ENCODE data around the gene KRTAP10-10. TPM values are rescaled to one million over a fixed set of nuclear protein-coding genes. Genes with fewer than 3 reads are reported as not detected.
"Not testable (repeated sequence)": the region's sequence is repeated elsewhere in the genome, so short reads cannot be mapped to it uniquely, and the experiment has no call there.

KRTAP10-10 gene, protein sequence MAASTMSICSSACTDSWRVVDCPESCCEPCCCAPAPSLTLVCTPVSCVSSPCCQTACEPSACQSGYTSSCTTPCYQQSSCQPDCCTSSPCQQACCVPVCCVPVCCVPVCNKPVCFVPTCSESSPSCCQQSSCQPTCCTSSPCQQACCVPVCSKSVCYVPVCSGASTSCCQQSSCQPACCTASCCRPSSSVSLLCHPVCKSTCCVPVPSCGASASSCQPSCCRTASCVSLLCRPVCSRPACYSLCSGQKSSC
- not detected in 3 replicates for total RNA-seq

DNA sequence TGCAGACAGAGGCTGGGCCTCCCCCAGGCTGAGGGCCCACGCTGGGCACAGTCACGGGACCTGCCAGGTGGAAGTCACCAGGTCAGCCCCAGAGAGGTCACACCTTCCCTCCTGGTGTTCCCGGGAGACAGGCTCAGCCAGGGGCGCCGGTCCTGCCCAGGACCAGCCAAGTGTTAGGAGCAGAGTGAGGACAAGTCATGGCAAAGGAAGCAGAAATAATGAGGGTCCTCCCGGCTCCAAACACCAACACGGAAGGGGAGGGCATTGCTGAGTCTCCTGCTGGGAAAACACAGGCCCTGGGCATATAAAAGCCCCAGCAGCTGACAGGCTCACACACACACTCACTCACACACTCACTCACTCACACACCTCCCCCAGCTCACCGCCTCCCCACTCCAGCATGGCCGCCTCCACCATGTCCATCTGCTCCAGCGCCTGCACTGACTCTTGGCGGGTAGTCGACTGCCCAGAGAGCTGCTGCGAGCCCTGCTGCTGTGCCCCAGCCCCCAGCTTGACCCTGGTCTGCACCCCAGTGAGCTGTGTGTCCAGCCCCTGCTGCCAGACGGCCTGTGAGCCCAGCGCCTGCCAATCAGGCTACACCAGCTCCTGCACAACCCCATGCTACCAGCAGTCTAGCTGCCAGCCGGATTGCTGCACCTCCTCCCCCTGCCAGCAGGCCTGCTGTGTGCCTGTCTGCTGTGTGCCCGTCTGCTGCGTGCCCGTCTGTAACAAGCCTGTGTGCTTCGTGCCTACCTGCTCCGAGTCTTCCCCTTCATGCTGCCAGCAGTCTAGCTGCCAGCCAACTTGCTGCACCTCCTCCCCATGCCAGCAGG lies at the start of gene KRTAP10-10:
Gene KRTAP10-10, plus strand, starts transcription at position 339 of the 833 bp plus-strand sequence. Its CDS starts 62 bp downstream, at position 401.
- Mint-ChIP-seq H3K4me1 (no peaks in the 10 kb centered on the region), H3K27me3 (ENCODE audit: low read depth) (peaks cover 2% of the 10 kb centered on the region), H3K27ac (no peak within 1 kb of the TSS), H3K36me3 (no peaks in the 10 kb centered on the region), H3K4me3 (no peak within 1 kb of the TSS), H3K9me3 (peaks cover 29% of the 10 kb centered on the region)
- DNase-seq (ENCODE audit: low spot score in 2 of 2, unreplicated experiment in 2 of 2): peak in 1 of 2 experiments; percentile 36
- TF ChIP-seq, protein P1, sequence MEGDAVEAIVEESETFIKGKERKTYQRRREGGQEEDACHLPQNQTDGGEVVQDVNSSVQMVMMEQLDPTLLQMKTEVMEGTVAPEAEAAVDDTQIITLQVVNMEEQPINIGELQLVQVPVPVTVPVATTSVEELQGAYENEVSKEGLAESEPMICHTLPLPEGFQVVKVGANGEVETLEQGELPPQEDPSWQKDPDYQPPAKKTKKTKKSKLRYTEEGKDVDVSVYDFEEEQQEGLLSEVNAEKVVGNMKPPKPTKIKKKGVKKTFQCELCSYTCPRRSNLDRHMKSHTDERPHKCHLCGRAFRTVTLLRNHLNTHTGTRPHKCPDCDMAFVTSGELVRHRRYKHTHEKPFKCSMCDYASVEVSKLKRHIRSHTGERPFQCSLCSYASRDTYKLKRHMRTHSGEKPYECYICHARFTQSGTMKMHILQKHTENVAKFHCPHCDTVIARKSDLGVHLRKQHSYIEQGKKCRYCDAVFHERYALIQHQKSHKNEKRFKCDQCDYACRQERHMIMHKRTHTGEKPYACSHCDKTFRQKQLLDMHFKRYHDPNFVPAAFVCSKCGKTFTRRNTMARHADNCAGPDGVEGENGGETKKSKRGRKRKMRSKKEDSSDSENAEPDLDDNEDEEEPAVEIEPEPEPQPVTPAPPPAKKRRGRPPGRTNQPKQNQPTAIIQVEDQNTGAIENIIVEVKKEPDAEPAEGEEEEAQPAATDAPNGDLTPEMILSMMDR (IDR thresholded peaks at IDR 0.05; ENCODE audit: unreplicated experiment): no peak

DNA sequence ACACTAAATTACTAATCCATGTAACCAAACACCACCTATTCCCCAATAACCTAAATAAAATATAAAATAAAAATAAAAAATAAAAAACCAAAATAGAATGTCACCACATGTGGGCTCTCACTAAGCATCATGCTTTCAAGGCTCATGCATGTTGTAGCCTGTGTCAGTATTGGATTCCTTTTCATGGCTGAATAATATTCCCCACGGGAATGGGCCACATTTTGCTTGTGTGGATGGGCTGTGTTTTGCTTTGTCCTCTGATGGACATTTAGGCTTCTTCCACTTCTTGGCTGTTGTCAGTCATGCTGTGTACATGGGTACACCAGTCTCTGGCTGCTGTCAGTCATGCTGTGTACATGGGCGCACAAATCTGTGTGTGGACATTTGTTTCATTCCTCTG lies 48.1 kb upstream of the KRTAP10-10 start:
- H3K36me3 Mint-ChIP-seq: no peaks in the 10 kb centered on the region
- peaks cover 20% of the 10 kb centered on the region for H3K27me3 Mint-ChIP-seq (ENCODE audit: low read depth)
- H3K27ac Mint-ChIP-seq: no peak overlapping the region
- peaks cover 10% of the 10 kb centered on the region for H3K4me1 Mint-ChIP-seq
- H3K9me3 Mint-ChIP-seq: peaks cover 16% of the 10 kb centered on the region
- TF ChIP-seq, protein P1 (IDR thresholded peaks at IDR 0.05; ENCODE audit: unreplicated experiment): no peak
- H3K4me3 Mint-ChIP-seq: no peak overlapping the region
- DNase-seq (ENCODE audit: low spot score in 2 of 2, unreplicated experiment in 2 of 2): no peak

DNA sequence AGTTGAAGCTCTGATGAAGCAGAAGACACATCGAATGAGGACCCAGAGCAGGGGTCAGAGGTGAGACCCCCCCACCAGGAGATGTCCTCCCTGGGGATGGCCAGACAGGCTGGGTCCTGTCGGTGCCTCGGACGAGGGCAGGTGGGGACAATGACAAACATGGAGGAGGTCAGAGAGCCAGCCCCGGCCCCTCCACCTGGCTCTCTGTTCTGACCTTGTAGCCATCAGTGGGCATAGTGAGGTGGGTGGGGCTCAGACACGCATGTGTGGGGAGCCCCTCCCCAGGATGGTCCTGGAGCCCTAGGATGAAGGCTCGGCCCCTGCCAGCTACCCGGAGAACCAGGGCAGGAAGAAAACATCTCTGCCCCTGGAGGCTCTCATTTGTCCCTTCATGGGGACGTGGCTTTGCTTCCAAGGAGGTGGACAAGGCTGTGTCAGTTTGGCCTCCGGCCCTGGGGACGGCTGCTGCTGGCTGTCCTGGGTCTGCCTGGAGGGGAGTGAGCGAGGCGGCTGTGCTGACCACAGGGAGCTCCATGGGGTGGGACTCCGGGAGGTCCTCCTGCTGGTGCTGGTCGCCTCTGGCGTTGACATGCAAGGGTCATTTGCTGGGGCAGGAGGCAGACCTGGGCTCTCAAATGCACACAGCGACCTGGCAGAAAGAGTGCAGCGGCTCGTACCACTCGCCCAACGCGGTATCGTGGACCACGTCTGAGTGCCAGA lies 47.4 kb upstream of the KRTAP10-10 start:
- Mint-ChIP-seq H3K27ac (no peak overlapping the region), H3K9me3 (peaks cover 16% of the 10 kb centered on the region), H3K4me1 (peaks cover 14% of the 10 kb centered on the region), H3K4me3 (no peak overlapping the region), H3K27me3 (ENCODE audit: low read depth) (peaks cover 18% of the 10 kb centered on the region), H3K36me3 (no peaks in the 10 kb centered on the region)
- DNase-seq (ENCODE audit: low spot score in 2 of 2, unreplicated experiment in 2 of 2): peak in 1 of 2 experiments; percentile 31
- TF ChIP-seq, protein P1 (IDR thresholded peaks at IDR 0.05; ENCODE audit: unreplicated experiment): no peak

DNA sequence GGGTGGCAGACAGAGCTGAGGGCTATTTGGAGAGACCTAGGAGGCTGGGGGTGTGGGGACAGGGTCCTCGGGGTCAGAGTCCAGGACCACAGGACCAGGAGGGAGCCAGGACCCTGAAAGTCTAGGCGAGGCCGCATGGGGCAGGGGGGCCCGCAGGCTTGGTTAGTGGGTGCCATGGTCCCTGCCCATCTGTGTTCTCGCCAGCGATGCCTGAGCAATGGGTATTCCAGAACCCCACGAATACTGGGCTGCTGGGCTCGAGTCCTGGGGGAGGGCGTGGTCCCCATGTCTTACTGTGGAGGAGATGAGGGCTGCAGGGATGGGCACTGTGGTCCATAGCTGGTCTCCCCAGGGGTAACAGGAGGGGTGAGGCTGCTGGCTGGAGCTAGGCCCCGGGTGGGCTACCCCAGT lies 46.8 kb upstream of the KRTAP10-10 start:
- TF ChIP-seq, protein P1 (IDR thresholded peaks at IDR 0.05; ENCODE audit: unreplicated experiment): no peak
- no peaks in the 10 kb centered on the region for H3K36me3 Mint-ChIP-seq
- peak in 1 of 2 experiments; percentile 34 for DNase-seq (ENCODE audit: low spot score in 2 of 2, unreplicated experiment in 2 of 2)
- H3K4me3 Mint-ChIP-seq: no peak overlapping the region
- peaks cover 15% of the 10 kb centered on the region for H3K9me3 Mint-ChIP-seq
- peaks cover 15% of the 10 kb centered on the region for H3K27me3 Mint-ChIP-seq (ENCODE audit: low read depth)
- H3K27ac Mint-ChIP-seq: no peak overlapping the region
- H3K4me1 Mint-ChIP-seq: peaks cover 15% of the 10 kb centered on the region

DNA sequence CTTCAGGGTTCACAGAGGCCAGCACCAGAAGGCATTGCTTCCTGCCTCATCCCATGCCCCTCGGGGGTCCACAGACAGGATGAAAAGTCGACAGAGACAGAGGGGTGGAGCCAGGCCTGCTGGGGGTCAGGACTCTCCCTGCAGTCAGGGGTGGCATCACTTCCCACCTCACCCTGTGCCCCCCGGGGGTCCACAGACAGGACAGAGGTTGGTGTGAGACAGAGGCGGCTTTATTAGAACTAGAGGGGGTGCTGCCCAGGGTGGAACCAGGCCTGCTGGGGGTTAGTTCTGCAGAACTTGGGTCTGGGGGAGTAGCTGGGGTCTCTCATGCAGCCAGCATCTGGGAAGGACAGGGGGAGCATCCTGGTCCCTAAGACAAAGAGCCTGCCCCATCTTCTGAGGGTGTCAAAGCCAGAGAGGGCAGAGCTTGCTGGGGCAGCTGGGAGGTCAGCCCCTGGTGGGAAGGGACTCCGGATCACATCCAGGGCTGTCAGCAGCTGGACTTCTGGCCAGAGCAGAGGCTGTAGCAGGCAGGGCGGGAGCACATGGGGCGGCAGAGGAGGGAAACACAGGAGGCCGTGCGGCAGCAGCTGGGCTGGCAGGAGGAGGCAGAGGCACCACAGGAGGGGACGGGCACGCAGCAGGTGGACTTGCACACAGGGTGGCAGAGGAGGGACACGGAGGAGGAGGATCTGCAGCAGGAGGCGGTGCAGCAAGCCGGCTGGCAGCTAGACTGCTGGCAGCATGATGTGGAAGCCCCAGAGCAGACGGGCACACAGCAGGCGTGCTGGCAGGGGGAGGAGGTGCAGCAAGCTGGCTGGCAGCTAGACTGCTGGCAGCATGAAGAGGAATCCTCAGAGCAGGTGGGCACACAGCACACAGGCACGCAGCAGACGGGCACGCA lies 46.0 kb upstream of the KRTAP10-10 start:
- H3K4me3 Mint-ChIP-seq, H3K27ac Mint-ChIP-seq, H3K36me3 Mint-ChIP-seq: not testable (repeated sequence)
- DNase-seq (ENCODE audit: low spot score in 2 of 2, unreplicated experiment in 2 of 2): peak in 1 of 2 experiments; percentile 34
- Mint-ChIP-seq H3K27me3 (ENCODE audit: low read depth) (peaks cover 11% of the 10 kb centered on the region), H3K4me1 (peaks cover 15% of the 10 kb centered on the region), H3K9me3 (peaks cover 11% of the 10 kb centered on the region)

DNA sequence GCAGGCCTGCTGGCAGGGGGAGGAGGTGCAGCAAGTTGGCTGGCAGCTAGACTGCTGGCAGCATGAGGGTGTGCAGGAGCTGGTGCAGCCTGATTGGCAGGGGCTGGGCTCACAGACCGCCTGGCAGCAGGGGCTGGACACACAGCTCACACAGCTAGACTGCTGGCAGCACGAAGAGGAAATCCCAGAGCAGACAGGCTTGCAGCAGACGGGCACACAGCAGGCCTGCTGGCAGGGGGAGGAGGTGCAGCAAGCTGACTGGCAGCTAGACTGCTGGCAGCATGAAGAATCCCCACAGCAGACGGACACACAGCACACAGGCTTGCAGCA lies 45.4 kb upstream of the KRTAP10-10 start:
- H3K4me1 Mint-ChIP-seq: peaks cover 15% of the 10 kb centered on the region
- H3K4me3 Mint-ChIP-seq; H3K27me3 Mint-ChIP-seq (ENCODE audit: low read depth); H3K27ac Mint-ChIP-seq; H3K36me3 Mint-ChIP-seq; H3K9me3 Mint-ChIP-seq: not testable (repeated sequence)
- peak in 1 of 2 experiments; percentile 22 for DNase-seq (ENCODE audit: low spot score in 2 of 2, unreplicated experiment in 2 of 2)
